ENCODE measurements around the gene IL22RA1. TPM values are rescaled to one million over a fixed set of nuclear protein-coding genes. Genes with fewer than 3 reads are reported as not detected.
A peak's percentile ranks its signal among the peaks of the same experiment; 100 is the strongest.

IL22RA1 gene
- total RNA-seq: under 1 TPM in 7 of 8 experiments, not detected in 1; 0.05 to 0.52 (median 0.13) TPM

- Histone ChIP-seq H3K27ac (no peak within 1 kb of the TSS), H3K4me1 (replicated peaks in 1 of 2) (no peaks in the 10 kb centered on the region), H3K4me3 (no peak within 1 kb of the TSS)
- in situ Hi-C loops (cut with MboI; ENCODE audit: low pct_unique_long_range_greater_than_20kb in 2 of 9, low sequenced_read_pairs in 9 of 9, unreplicated experiment in 9 of 9): no loop called here
- peak in 3 of 8 experiments; percentile 60 to 82 (median 68) for ATAC-seq (replicated peaks in 6 of 8)
- WGBS, 10 experiments: 0 to 80% (median 58%) methylated on average over 3 to 11 of the region's 22 CpGs; no CpG with 5 or more reads in 4 of the 10 experiments
Observed at GRCh38 chr1:24142546-24143534, at the start of gene IL22RA1. TSS of gene IL22RA1 (minus strand) at chr1:24143140. CDS start at chr1:24143082, 58 bp downstream.

- ATAC-seq (replicated peaks in 6 of 8): peak in 2 of 8 experiments; percentile 43 to 53
- in situ Hi-C loops (cut with MboI; ENCODE audit: low pct_unique_long_range_greater_than_20kb in 2 of 9, low sequenced_read_pairs in 9 of 9, unreplicated experiment in 9 of 9): loop anchor here in 4 of 9 experiments (10.0 to 25.0 kb wide), 3 partner anchors 203 to 445 kb away; partner anchors contain the start of gene SRRM1 (in 2 of the 4)
- Histone ChIP-seq H3K27ac (no peak overlapping the region), H3K4me1 (replicated peaks in 1 of 2) (no peaks in the 10 kb centered on the region), H3K4me3 (no peak overlapping the region)
- 40 to 95% (median 83%) methylated on average over 2 to 5 of the region's 5 CpGs; no CpG with 5 or more reads in 2 of the 10 experiments for WGBS, 10 experiments
Observed at GRCh38 chr1:24191860-24192259, 48.9 kb upstream of the IL22RA1 start.

- H3K4me1 ChIP-seq (replicated peaks in 1 of 2): no peaks in the 10 kb centered on the region
- H3K4me3 ChIP-seq: no peak overlapping the region
- ATAC-seq (replicated peaks in 6 of 8): no peak
- no peak overlapping the region for H3K27ac ChIP-seq
- WGBS, 10 experiments: 81 to 100% (median 95%) methylated on average over 1 to 3 of the region's 3 CpGs; no CpG with 5 or more reads in 2 of the 10 experiments
- in situ Hi-C loops (cut with MboI; ENCODE audit: low pct_unique_long_range_greater_than_20kb in 2 of 9, low sequenced_read_pairs in 9 of 9, unreplicated experiment in 9 of 9): loop anchor here in 4 of 9 experiments (10.0 to 25.0 kb wide), 3 partner anchors 204 to 446 kb away; partner anchors contain the start of gene SRRM1 (in 2 of the 4)
Observed at GRCh38 chr1:24190983-24191461, 48.1 kb upstream of the IL22RA1 start.

GRCh38 chr1:24189528-24189927 lies 46.6 kb upstream of the IL22RA1 start:
- no peaks in the 10 kb centered on the region for H3K4me1 ChIP-seq (replicated peaks in 1 of 2)
- no peak overlapping the region for H3K27ac ChIP-seq
- H3K4me3 ChIP-seq: no peak overlapping the region
- no peak for ATAC-seq (replicated peaks in 6 of 8)
- 79 to 100% (median 91%) methylated on average over 1 to 7 of the region's 7 CpGs; no CpG with 5 or more reads in 1 of the 10 experiments for WGBS, 10 experiments
- in situ Hi-C loops (cut with MboI; ENCODE audit: low pct_unique_long_range_greater_than_20kb in 2 of 9, low sequenced_read_pairs in 9 of 9, unreplicated experiment in 9 of 9): loop anchor here in 3 of 9 experiments (25.0 kb wide), 2 partner anchors 398 to 448 kb away; partner anchors contain the start of gene SRRM1 (in 2 of the 3)

- WGBS, 10 experiments: 0 to 6% (median 0%) methylated on average over 1 to 27 of the region's 74 CpGs; no CpG with 5 or more reads in 3 of the 10 experiments
- ATAC-seq (replicated peaks in 6 of 8): peak; percentile 61 to 99 (median 96)
- Histone ChIP-seq H3K4me1 (replicated peaks in 1 of 2) (no peaks in the 10 kb centered on the region), H3K4me3 (peak within 1 kb of the TSS; percentile 27 to 50 (median 38)), H3K27ac (no peak within 1 kb of the TSS)
- in situ Hi-C loops (cut with MboI; ENCODE audit: low pct_unique_long_range_greater_than_20kb in 2 of 9, low sequenced_read_pairs in 9 of 9, unreplicated experiment in 9 of 9): loop anchor here in 3 of 9 experiments (25.0 kb wide), 2 partner anchors 400 to 450 kb away; partner anchors contain the start of gene SRRM1 (in 2 of the 3)
Observed at GRCh38 chr1:24186993-24187790, 44.3 kb upstream of the IL22RA1 start, which contains the start of gene IFNLR1. TSS of gene IFNLR1 (minus strand) at chr1:24187289. CDS start at chr1:24187248, 41 bp downstream.

GRCh38 chr1:24186711-24186992 lies 43.7 kb upstream of the IL22RA1 start:
- in situ Hi-C loops (cut with MboI; ENCODE audit: low pct_unique_long_range_greater_than_20kb in 2 of 9, low sequenced_read_pairs in 9 of 9, unreplicated experiment in 9 of 9): loop anchor here in 3 of 9 experiments (25.0 kb wide), 2 partner anchors 401 to 451 kb away; partner anchors contain the start of gene SRRM1 (in 2 of the 3)
- H3K4me1 ChIP-seq (replicated peaks in 1 of 2): no peaks in the 10 kb centered on the region
- H3K4me3 ChIP-seq: peak overlapping the region; percentile 27 to 50 (median 38)
- 0 to 88% (median 60%) methylated on average over 1 to 8 of the region's 8 CpGs; no CpG with 5 or more reads in 3 of the 10 experiments for WGBS, 10 experiments
- no peak overlapping the region for H3K27ac ChIP-seq
- ATAC-seq (replicated peaks in 6 of 8): no peak

- whole genome bisulfite sequencing, 10 experiments: 60 to 92% (median 87%) methylated on average over 1 to 12 of the region's 13 CpGs; no CpG with 5 or more reads in 3 of the 10 experiments
- Histone ChIP-seq H3K27ac (no peak overlapping the region), H3K4me3 (no peak overlapping the region), H3K4me1 (replicated peaks in 1 of 2) (no peaks in the 10 kb centered on the region)
- ATAC-seq (replicated peaks in 6 of 8): no peak
- in situ Hi-C loops (cut with MboI; ENCODE audit: low pct_unique_long_range_greater_than_20kb in 2 of 9, low sequenced_read_pairs in 9 of 9, unreplicated experiment in 9 of 9): loop anchor here in 3 of 9 experiments (25.0 kb wide), 2 partner anchors 401 to 451 kb away; partner anchors contain the start of gene SRRM1 (in 2 of the 3)
Observed at GRCh38 chr1:24186031-24186710, 43.2 kb upstream of the IL22RA1 start.

GRCh38 chr1:24185076-24185475 lies 42.1 kb upstream of the IL22RA1 start:
- no peak for ATAC-seq (replicated peaks in 6 of 8)
- 68 to 100% (median 83%) methylated on average over 1 to 4 of the region's 4 CpGs; no CpG with 5 or more reads in 3 of the 10 experiments for WGBS, 10 experiments
- Histone ChIP-seq H3K4me1 (replicated peaks in 1 of 2) (no peaks in the 10 kb centered on the region), H3K4me3 (no peak overlapping the region), H3K27ac (no peak overlapping the region)
- in situ Hi-C loops (cut with MboI; ENCODE audit: low pct_unique_long_range_greater_than_20kb in 2 of 9, low sequenced_read_pairs in 9 of 9, unreplicated experiment in 9 of 9): loop anchor here in 3 of 9 experiments (25.0 kb wide), 2 partner anchors 402 to 452 kb away; partner anchors contain the start of gene SRRM1 (in 2 of the 3)

GRCh38 chr1:24182061-24182460 lies 39.1 kb upstream of the IL22RA1 start:
- Histone ChIP-seq H3K4me1 (replicated peaks in 1 of 2) (no peaks in the 10 kb centered on the region), H3K4me3 (no peak overlapping the region), H3K27ac (no peak overlapping the region)
- peak in 1 of 8 experiments; percentile 63 for ATAC-seq (replicated peaks in 6 of 8)
- in situ Hi-C loops (cut with MboI; ENCODE audit: low pct_unique_long_range_greater_than_20kb in 2 of 9, low sequenced_read_pairs in 9 of 9, unreplicated experiment in 9 of 9): loop anchor here in 3 of 9 experiments (25.0 kb wide), 2 partner anchors 405 to 455 kb away; partner anchors contain the start of gene SRRM1 (in 2 of the 3)
- 22 to 100% (median 73%) methylated on average over 1 to 5 of the region's 6 CpGs; no CpG with 5 or more reads in 1 of the 10 experiments for WGBS, 10 experiments

GRCh38 chr1:24181619-24182018 lies 38.7 kb upstream of the IL22RA1 start:
- H3K4me3 ChIP-seq: no peak overlapping the region
- ATAC-seq (replicated peaks in 6 of 8): peak in 1 of 8 experiments; percentile 45
- in situ Hi-C loops (cut with MboI; ENCODE audit: low pct_unique_long_range_greater_than_20kb in 2 of 9, low sequenced_read_pairs in 9 of 9, unreplicated experiment in 9 of 9): loop anchor here in 3 of 9 experiments (25.0 kb wide), 2 partner anchors 406 to 456 kb away; partner anchors contain the start of gene SRRM1 (in 2 of the 3)
- WGBS, 10 experiments: 20 to 92% (median 78%) methylated on average over 1 to 5 of the region's 5 CpGs; no CpG with 5 or more reads in 2 of the 10 experiments
- H3K4me1 ChIP-seq (replicated peaks in 1 of 2): no peaks in the 10 kb centered on the region
- no peak overlapping the region for H3K27ac ChIP-seq

GRCh38 chr1:24180676-24181075 lies 37.7 kb upstream of the IL22RA1 start:
- no peak overlapping the region for H3K4me3 ChIP-seq
- 20 to 67% (median 60%) methylated on average over 1 of the region's 6 CpGs; no CpG with 5 or more reads in 7 of the 10 experiments for WGBS, 10 experiments
- H3K4me1 ChIP-seq (replicated peaks in 1 of 2): no peaks in the 10 kb centered on the region
- in situ Hi-C loops (cut with MboI; ENCODE audit: low pct_unique_long_range_greater_than_20kb in 2 of 9, low sequenced_read_pairs in 9 of 9, unreplicated experiment in 9 of 9): loop anchor here in 3 of 9 experiments (25.0 kb wide), 2 partner anchors 407 to 457 kb away; partner anchors contain the start of gene SRRM1 (in 2 of the 3)
- H3K27ac ChIP-seq: no peak overlapping the region
- ATAC-seq (replicated peaks in 6 of 8): no peak

Measured in motor neuron (in vitro differentiated cells).